Measurements from ENCODE around the gene EGFLAM. TPM values are rescaled to one million over a fixed set of nuclear protein-coding genes. Genes with fewer than 3 reads are reported as not detected.

EGFLAM gene
- total and polyA plus RNA-seq, 10 of the 15 experiments (the other 5 are each of a cell fraction or from before 2014, with no cell fraction given): 0.37 TPM; not detected in 9

DNA sequence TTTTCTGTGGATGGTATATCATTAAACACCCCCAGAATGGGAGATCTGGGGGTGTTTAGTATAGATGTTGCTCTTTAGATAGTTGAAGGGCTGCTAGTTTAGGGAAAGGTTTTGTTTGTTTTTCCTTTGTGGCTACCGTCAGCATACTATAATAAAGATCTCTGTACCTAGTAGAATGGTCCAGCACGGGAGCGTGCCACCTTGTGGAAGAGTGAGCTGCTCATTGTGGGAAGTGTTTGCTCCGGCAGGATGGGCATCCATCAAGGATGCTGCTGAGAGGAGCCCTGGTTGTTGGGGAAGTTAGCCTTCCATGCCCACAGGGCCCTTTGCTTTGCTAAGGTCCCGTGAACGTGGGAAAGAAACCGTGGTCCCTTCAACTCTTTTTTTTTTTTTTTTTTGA, 185.0 kb downstream of the EGFLAM start:
- Histone ChIP-seq H3K9me3 (replicated peaks; ENCODE audit: control insufficient read depth, insufficient read depth, low read length) (no peaks in the 10 kb centered on the region), H3K4me2 (ENCODE audit: control insufficient read depth, insufficient read depth) (no peak overlapping the region), H3K36me3 (ENCODE audit: control insufficient read depth in 2 of 2, insufficient read depth in 2 of 2, low read length in 1 of 2) (no peaks in the 10 kb centered on the region), H3K9ac (ENCODE audit: control insufficient read depth, insufficient read depth, low read length) (no peak overlapping the region), H3K79me2 (ENCODE audit: control insufficient read depth, insufficient read depth, low read length) (no peaks in the 10 kb centered on the region), H3K4me1 (ENCODE audit: control insufficient read depth, insufficient read depth, low read length) (no peaks in the 10 kb centered on the region), H3K4me3 (no peak overlapping the region), H3K27me3 (replicated peaks in 1 of 2; ENCODE audit: control insufficient read depth in 2 of 2, insufficient read depth in 2 of 2, low read length in 1 of 2) (peaks cover 0 to 2% of the 10 kb centered on the region in 2 experiments), H3K27ac (ENCODE audit: control insufficient read depth, insufficient read depth) (no peak overlapping the region), H4K20me1 (ENCODE audit: control insufficient read depth, insufficient read depth) (no peaks in the 10 kb centered on the region), H2AFZ (ENCODE audit: control insufficient read depth, low read depth, low read length) (no peak overlapping the region)
- ChIA-PET CTCF (interaction anchor here (0.7 to 5.3 kb wide), 4 partner anchors 10 to 1071 kb away, joined by 3 to 158 read pairs (median 26); no protein-coding TSS in a partner anchor), RAD21 (ENCODE audit: unreplicated experiment) (interaction anchor here (1.2 to 5.2 kb wide), 2 partner anchors 10 to 365 kb away, joined by 4 to 118 read pairs; no protein-coding TSS in a partner anchor), SMC1A (ENCODE audit: uncharacterized antibody, unreplicated experiment) (interaction anchor here (1.0 to 2.6 kb wide), 3 partner anchors 9 to 61 kb away, joined by 3 to 19 read pairs (median 3); no protein-coding TSS in a partner anchor), POLR2A (interaction anchor here (0.6 kb wide), 1 partner anchor 8 kb away, joined by 5 read pairs; no protein-coding TSS in a partner anchor)
- DNase-seq (ENCODE audit: low read depth, low spot score) (no peak), FAIRE-seq (no peak), ATAC-seq (no peak)
- TF ChIP-seq SMAD5 (IDR thresholded peaks at IDR 0.05; ENCODE audit: low read depth) (no peak), NFIC (IDR thresholded peaks at IDR 0.05; ENCODE audit: low read depth, low read length) (no peak), TARDBP (IDR thresholded peaks at IDR 0.05; ENCODE audit: borderline replicate concordance) (no peak), CBX3 (IDR thresholded peaks at IDR 0.05; ENCODE audit: borderline replicate concordance, low read depth) (no peak), RELA (IDR thresholded peaks at IDR 0.05; ENCODE audit: borderline replicate concordance, partially characterized antibody) (no peak)
- TF ChIP-seq, protein P1, sequence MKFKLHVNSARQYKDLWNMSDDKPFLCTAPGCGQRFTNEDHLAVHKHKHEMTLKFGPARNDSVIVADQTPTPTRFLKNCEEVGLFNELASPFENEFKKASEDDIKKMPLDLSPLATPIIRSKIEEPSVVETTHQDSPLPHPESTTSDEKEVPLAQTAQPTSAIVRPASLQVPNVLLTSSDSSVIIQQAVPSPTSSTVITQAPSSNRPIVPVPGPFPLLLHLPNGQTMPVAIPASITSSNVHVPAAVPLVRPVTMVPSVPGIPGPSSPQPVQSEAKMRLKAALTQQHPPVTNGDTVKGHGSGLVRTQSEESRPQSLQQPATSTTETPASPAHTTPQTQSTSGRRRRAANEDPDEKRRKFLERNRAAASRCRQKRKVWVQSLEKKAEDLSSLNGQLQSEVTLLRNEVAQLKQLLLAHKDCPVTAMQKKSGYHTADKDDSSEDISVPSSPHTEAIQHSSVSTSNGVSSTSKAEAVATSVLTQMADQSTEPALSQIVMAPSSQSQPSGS (IDR thresholded peaks at IDR 0.05; ENCODE audit: low read length): no peak
- intact Hi-C loops (cut with micrococcal nuclease; ENCODE audit: unreplicated experiment): no loop called here
- in situ Hi-C loops (cut with MboI): loop anchor here (25.0 kb wide), 1 partner anchor 644 kb away; no protein-coding TSS in a partner anchor
- 28% methylated on average over 7 of the region's 7 CpGs for WGBS (ENCODE audit: insufficient coverage, insufficient replicate concordance, low lambda C conversion rate, missing lambda C conversion rate)
- no TSS peak for BruUV-seq (replicated peaks)

Measured in GM12878 (cell line).